ENCODE measurements around the gene REEP2. TPM values are rescaled to one million over a fixed set of nuclear protein-coding genes. Genes with fewer than 3 reads are reported as not detected.

REEP2 gene
- total and polyA plus RNA-seq, 4 donors = 0.08 to 0.28 (median 0.12) TPM; not detected in 1

DNA sequence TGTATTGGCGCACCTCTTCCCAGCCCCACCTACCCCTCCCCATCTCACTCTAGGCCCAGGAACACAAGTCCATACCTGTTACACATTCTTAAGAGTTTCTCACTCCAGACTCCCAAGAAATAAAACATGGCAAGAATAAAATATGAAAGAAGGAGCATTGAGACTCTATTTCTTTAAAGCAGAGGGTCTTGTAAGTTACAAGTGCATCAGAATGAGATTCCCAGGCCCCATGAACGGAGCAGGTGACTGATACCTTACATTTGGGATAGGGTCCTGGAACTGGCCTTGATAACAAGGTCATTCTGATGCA lies 32.1 kb downstream of the REEP2 start:
- H3K36me3 ChIP-seq (ENCODE audit: control insufficient read depth in 4 of 4, insufficient read depth in 3 of 4, low read depth in 1 of 4, low read length in 3 of 4) = peaks cover 2 to 14% (median 13%) of the 10 kb centered on the region in 4 donors
- no peak for TF ChIP-seq EGR1 (IDR thresholded peaks at IDR 0.05; ENCODE audit: low read depth in 2 of 2)
- TF ChIP-seq, protein P1, sequence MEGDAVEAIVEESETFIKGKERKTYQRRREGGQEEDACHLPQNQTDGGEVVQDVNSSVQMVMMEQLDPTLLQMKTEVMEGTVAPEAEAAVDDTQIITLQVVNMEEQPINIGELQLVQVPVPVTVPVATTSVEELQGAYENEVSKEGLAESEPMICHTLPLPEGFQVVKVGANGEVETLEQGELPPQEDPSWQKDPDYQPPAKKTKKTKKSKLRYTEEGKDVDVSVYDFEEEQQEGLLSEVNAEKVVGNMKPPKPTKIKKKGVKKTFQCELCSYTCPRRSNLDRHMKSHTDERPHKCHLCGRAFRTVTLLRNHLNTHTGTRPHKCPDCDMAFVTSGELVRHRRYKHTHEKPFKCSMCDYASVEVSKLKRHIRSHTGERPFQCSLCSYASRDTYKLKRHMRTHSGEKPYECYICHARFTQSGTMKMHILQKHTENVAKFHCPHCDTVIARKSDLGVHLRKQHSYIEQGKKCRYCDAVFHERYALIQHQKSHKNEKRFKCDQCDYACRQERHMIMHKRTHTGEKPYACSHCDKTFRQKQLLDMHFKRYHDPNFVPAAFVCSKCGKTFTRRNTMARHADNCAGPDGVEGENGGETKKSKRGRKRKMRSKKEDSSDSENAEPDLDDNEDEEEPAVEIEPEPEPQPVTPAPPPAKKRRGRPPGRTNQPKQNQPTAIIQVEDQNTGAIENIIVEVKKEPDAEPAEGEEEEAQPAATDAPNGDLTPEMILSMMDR (IDR thresholded peaks at IDR 0.05; ENCODE audit: low read depth, low read length, missing input control) = no peak
- no peak for TF ChIP-seq SP1 (IDR thresholded peaks at IDR 0.05)
- TF ChIP-seq TAF1 (conservative IDR thresholded peaks at IDR 0.05) = no peak
- TF ChIP-seq JUND (IDR thresholded peaks at IDR 0.05) = no peak
- TF ChIP-seq, protein P2, sequence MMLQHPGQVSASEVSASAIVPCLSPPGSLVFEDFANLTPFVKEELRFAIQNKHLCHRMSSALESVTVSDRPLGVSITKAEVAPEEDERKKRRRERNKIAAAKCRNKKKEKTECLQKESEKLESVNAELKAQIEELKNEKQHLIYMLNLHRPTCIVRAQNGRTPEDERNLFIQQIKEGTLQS (IDR thresholded peaks at IDR 0.05) = no peak
- no peak for TF ChIP-seq GABPA (IDR thresholded peaks at IDR 0.05 in 1 of 2, conservative IDR thresholded peaks at IDR 0.05 in 1 of 2)
- TF ChIP-seq RXRA (IDR thresholded peaks at IDR 0.05) = no peak
- no peak for TF ChIP-seq NR2F2 (IDR thresholded peaks at IDR 0.05)
- TF ChIP-seq FOXA1 (IDR thresholded peaks at IDR 0.05) = no peak
- TF ChIP-seq, protein P3, sequence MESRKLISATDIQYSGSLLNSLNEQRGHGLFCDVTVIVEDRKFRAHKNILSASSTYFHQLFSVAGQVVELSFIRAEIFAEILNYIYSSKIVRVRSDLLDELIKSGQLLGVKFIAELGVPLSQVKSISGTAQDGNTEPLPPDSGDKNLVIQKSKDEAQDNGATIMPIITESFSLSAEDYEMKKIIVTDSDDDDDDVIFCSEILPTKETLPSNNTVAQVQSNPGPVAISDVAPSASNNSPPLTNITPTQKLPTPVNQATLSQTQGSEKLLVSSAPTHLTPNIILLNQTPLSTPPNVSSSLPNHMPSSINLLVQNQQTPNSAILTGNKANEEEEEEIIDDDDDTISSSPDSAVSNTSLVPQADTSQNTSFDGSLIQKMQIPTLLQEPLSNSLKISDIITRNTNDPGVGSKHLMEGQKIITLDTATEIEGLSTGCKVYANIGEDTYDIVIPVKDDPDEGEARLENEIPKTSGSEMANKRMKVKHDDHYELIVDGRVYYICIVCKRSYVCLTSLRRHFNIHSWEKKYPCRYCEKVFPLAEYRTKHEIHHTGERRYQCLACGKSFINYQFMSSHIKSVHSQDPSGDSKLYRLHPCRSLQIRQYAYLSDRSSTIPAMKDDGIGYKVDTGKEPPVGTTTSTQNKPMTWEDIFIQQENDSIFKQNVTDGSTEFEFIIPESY (IDR thresholded peaks at IDR 0.05) = no peak
- no peak for TF ChIP-seq YY1 (IDR thresholded peaks at IDR 0.05)
- TF ChIP-seq, protein P4, sequence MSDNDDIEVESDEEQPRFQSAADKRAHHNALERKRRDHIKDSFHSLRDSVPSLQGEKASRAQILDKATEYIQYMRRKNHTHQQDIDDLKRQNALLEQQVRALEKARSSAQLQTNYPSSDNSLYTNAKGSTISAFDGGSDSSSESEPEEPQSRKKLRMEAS (IDR thresholded peaks at IDR 0.05) = no peak
- no peak for TF ChIP-seq FOXA2 (IDR thresholded peaks at IDR 0.05)
- TF ChIP-seq HNF4A (conservative IDR thresholded peaks at IDR 0.05) = no peak
- TF ChIP-seq, protein P5, sequence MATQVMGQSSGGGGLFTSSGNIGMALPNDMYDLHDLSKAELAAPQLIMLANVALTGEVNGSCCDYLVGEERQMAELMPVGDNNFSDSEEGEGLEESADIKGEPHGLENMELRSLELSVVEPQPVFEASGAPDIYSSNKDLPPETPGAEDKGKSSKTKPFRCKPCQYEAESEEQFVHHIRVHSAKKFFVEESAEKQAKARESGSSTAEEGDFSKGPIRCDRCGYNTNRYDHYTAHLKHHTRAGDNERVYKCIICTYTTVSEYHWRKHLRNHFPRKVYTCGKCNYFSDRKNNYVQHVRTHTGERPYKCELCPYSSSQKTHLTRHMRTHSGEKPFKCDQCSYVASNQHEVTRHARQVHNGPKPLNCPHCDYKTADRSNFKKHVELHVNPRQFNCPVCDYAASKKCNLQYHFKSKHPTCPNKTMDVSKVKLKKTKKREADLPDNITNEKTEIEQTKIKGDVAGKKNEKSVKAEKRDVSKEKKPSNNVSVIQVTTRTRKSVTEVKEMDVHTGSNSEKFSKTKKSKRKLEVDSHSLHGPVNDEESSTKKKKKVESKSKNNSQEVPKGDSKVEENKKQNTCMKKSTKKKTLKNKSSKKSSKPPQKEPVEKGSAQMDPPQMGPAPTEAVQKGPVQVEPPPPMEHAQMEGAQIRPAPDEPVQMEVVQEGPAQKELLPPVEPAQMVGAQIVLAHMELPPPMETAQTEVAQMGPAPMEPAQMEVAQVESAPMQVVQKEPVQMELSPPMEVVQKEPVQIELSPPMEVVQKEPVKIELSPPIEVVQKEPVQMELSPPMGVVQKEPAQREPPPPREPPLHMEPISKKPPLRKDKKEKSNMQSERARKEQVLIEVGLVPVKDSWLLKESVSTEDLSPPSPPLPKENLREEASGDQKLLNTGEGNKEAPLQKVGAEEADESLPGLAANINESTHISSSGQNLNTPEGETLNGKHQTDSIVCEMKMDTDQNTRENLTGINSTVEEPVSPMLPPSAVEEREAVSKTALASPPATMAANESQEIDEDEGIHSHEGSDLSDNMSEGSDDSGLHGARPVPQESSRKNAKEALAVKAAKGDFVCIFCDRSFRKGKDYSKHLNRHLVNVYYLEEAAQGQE (IDR thresholded peaks at IDR 0.05) = no peak
- TF ChIP-seq HNF4G (IDR thresholded peaks at IDR 0.05) = no peak
- no peak for TF ChIP-seq RAD21 (IDR thresholded peaks at IDR 0.05)
- DNase-seq (ENCODE audit: low spot score) = no peak
- no peaks in the 10 kb centered on the region for H3K27me3 ChIP-seq (ENCODE audit: control insufficient read depth in 4 of 4, insufficient read depth in 4 of 4, low read length in 3 of 4)
- no peaks in the 10 kb centered on the region for H3K9me3 ChIP-seq (ENCODE audit: control insufficient read depth in 4 of 4, low read length in 3 of 4)
- H3K9ac ChIP-seq (ENCODE audit: low read depth in 1 of 2, low read length in 2 of 2) = no peak overlapping the region
- H3K27ac ChIP-seq (ENCODE audit: low read depth in 1 of 2, low read length in 2 of 2) = no peak overlapping the region
- 91% methylated on average over 2 of the region's 2 CpGs for WGBS
- H3K4me1 ChIP-seq (ENCODE audit: control insufficient read depth in 4 of 4, insufficient read depth in 4 of 4, low read length in 3 of 4) = peaks cover 0 to 21% (median 9%) of the 10 kb centered on the region in 4 donors
- H3K4me3 ChIP-seq (ENCODE audit: low read depth in 1 of 3, low read length in 3 of 3) = no peak overlapping the region

Measured in liver (tissue), 9 donors.